Measurements from ENCODE around the gene SSBP3.
"Not testable (repeated sequence)": the region's sequence is repeated elsewhere in the genome, so short reads cannot be mapped to it uniquely, and the experiment has no call there.

Gene SSBP3

GRCh38 chr1:54391450-54392209, 14.6 kb downstream of the SSBP3 start:
- no peak for DNase-seq

DNA sequence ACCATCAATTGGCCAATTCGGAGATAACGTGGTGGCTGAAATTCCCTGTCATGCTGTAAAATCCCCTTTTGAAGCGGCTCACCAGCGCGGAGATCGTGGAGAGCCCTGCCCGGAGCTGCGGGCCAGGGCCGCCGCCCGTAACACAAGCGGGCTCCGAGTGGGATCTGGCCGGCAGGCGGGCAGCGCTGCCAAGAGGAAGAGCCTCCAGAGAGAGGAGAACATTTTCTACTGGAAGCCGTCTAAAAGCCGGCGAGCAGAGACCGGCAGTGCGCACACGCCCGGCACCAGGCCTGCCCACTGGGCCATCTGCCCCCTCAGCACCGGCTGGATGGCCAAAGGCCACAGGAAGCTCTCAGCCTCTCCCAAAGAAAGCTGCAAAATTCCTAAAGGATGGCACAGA, 15.5 kb downstream of the SSBP3 start:
- no peak for DNase-seq

DNA sequence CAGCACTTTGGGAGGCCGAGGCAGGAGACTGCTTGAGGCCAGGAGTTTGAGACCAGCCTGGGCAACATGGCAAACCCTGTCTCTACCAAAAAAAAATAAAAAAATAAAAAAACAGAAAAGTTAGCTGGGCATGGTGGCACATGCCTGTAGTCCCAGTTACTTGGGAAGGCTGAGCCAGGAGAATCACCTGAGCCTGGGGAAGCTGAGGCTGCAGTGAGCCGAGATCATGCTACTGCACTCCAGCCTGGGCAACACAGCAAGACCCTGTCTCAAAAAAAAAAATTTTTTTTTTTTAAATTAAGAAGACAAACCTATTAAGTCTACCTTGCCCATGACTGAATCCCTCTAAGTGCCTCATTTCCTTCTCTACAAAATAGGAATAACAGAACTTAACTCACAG, 16.6 kb downstream of the SSBP3 start:
- DNase-seq, result not testable (repeated sequence)

- DNase-seq, result no peak
These were observed 18.8 kb downstream of the SSBP3 start for GRCh38 chr1:54387419-54387818.

GRCh38 chr1:54385727-54386022, 20.5 kb downstream of the SSBP3 start:
- no peak for DNase-seq

DNA sequence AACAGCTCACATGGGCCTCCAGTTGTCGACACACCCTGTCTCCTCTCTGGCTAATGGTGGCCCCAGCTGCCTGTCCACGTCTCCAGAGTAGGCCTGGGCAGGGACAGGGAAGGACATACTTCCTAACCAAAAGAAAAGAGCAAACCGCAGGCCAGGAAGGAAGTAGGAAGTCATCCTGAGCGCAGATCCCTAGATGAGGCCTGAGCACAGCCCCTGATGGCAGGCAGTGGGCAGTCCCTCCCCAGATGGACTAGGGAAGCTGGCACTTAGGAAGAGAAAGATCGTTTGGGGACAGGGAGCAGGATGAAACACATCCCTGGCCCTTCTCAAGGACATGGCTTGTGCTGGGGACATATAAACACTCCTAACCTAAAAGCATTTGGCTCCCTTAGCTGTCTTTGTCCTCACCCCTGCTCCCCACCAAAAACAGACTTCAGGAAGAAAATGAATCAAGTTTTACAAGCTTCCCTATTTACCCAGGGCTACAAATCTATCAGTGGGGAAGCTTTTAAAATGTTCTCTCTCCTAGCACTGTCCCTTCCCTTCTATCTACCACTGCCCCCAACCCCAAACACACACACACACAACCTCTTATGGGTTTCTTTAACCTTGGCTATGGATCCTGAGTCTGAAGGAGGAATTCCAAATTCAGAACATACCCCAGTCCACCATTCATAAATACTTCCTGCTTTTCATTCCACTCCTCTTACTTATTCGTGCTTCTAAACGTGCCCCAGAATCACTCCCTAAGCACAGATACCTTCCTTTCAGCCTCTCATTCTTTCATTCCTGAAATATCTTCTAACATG, 21.1 kb downstream of the SSBP3 start:
- DNase-seq, result no peak

DNA sequence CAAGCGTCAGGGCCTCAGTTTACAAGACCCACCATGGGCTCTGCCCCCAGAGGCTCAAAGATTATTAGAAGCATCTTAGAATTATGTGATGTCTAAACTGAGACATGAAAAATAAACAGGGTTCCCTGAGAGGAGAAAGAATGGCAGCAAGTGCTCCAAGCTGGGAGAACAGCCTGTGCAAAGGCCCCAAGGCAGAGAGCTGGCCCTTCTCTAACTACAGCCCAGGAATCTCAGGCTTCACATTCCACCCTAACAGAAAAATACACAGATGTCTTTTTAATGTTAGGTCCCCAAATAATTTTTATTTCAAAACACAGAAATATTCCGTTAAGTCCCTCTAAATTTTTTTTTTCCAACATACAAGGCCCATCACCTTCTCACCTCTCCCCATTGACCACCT, 21.7 kb downstream of the SSBP3 start:
- no peak for DNase-seq

- no peak for DNase-seq
These were observed 24.7 kb downstream of the SSBP3 start for GRCh38 chr1:54381524-54381923.

- DNase-seq, result no peak
These were observed 25.8 kb downstream of the SSBP3 start for GRCh38 chr1:54380290-54380882.

DNA sequence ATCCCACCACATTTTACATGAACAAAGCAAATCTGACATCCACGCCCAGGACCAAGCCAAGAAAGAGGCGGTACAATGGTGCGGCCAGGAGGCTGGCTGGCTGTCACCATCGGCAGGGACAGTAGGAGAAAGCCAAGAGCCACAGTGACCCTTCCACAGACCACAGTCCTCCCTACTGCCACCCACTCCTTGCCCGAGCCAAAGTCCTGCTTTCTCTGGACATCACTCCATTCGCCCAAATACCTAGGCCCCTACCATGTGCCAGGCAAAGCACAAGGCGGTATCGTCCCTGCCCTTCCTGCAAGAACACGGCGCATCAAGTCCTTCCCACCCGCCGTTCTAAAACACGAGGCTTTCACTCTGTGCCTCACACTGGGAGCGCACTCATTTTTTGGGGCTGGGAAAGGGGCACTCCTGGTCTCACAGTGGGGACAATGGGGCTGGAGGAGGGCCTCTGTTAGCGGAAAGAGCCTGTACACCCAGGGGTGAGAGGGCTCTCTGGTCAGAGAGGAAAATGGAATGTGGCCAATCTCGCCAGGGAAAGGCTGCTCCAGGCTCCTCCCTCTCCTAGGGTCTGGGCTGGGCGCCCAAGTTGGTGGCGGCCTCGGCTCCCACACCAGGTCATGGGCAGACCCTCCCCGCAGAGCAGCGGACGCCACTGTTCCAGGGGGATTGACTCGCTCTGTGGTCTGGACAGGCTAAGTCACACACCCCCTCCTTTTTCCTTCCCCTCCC, 26.5 kb downstream of the SSBP3 start:
- no peak for DNase-seq

DNA sequence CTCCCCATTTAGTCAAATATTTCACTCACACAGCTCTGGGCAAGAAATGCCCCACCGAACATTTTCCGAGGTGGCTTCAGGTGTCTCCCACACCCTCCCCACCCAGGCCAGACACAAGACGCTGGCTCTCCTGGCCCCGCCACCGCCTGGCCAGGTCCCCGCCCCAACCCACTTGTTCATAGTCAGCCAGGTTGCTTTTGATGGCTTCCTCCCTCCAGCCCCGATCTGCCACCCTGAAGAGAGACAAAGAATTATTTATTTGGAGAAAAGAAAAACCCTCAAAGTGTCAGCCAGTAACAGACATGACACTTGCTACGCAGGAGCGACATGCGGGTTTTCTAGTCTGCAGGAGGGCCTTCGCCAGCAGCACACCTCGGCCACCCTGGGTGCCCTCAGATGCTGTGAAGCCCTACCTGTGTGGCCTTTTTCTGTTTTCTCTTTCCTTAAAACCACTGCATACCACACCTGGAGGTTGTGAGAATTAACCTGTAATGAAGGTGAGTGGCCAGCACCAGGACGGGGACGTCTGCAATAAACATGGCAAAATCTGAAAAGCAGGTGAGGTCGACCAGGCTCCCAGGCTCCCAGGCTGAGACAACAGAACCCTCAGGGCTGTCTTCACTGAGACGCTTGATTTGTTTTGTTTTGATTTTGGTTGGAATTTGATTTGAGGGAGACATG, 27.2 kb downstream of the SSBP3 start:
- DNase-seq, result no peak

- DNase-seq, result no peak
These were observed 27.9 kb downstream of the SSBP3 start for GRCh38 chr1:54378157-54378873.

- DNase-seq, result no peak
These were observed 29.0 kb downstream of the SSBP3 start for GRCh38 chr1:54377040-54377691.

DNA sequence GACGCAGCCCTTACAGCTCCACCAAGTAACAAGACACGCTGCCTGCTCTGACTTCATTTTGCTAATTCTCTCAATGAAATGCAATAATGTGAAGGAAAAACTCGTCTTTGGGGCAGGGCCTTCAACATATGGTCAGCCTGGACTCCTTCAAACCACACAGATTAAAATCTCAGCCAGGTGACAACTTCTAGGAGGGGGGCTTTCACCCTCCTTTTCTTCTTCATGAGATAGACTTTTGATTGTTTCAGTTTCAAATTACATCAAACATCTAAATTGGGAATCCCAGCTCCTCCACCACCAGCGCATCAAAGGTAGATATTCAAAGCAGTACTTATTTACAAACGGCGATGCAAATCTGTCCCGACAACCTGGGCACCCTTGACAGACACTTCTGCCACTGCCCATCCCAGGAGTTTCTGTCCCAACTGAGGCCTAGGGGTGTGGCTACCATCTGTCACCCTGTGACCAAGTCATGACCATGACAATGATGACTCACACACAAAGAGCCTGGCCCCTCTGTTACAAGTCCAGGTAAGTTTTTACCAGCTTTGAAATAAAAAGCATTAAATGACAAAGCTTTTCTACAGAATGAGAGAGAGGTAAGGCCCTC, 29.7 kb downstream of the SSBP3 start:
- DNase-seq, result no peak

GRCh38 chr1:54375712-54376429, 30.3 kb downstream of the SSBP3 start:
- no peak for DNase-seq

DNA sequence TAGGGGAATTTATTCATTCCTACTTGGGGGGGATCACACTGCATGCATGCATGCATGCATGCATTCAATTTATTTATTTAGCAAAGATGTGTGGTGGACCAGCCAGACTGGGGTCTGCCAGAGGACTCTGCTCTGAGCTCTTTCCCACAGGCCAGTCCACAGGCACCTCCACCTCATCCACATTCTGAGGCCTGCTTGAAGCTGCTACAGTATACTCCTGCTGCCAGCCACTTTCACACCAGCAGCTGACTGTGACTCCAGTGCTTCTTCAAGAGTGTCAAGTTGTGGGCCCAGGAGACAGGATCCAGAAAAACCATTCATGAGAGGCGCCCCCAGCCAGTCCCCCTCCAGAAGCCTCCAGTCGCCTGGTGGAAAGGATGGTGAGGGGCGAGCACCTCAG, 30.9 kb downstream of the SSBP3 start:
- no peak for DNase-seq

DNA sequence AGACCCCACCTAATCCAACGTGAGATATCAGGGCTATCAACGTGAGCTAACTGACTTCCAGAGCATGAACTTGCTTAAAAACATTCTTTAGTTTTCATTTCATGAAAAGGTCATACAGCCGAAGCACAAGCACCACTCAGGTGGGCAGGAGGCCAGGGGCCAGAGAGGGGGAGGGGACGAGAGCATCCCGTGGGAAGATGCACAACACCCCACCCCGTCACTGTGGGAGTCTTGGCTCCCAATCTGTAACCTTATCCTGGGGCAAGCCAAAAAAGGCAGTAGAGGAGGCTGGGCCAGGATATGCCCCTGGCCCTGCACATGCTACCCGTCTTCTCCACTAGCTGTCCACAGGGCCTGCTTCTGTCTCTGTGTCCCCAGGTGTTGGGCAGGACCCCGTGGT, 31.4 kb downstream of the SSBP3 start:
- DNase-seq, result no peak

DNA sequence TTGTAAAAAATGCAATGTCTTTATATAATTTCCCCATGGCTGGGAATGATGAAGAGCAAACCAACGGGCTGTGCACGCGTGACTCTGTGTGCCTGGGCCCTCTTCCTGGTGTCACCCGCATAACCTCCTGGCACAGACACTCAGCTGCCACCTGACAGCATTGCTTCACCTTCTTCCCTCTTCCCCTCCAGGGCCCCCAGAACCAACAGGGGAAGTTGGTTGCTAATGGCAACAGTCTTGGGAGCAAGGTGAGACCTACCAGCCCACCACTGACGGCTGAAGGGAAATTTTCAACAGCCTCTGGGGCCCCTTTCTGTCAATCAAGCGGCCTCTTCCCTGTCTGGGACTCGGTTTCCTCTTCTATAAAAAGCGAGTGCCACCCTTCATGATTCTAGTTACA, 33.2 kb downstream of the SSBP3 start:
- DNase-seq, result no peak

GRCh38 chr1:54371942-54372275, 34.3 kb downstream of the SSBP3 start:
- no peak for DNase-seq

GRCh38 chr1:54371038-54371941, 34.9 kb downstream of the SSBP3 start:
- DNase-seq, result peak; percentile 17

All from NCI-H1694 (cell line).